ENCODE results near the gene USP48.

The USP48 gene

GRCh38 chr1:21630571-21631343 is 152.2 kb downstream of the USP48 start:
- no peak for TF ChIP-seq CTCF (IDR thresholded peaks at IDR 0.05; ENCODE audit: extremely low read depth, insufficient read depth, missing control alignments)
- in situ Hi-C loops (cut with MboI; ENCODE audit: low pct_unique_long_range_greater_than_20kb, low sequenced_read_pairs, unreplicated experiment) = no loop called here
- no peak for DNase-seq (ENCODE audit: low spot score)

GRCh38 chr1:21629971-21630370 is 153.0 kb downstream of the USP48 start:
- in situ Hi-C loops (cut with MboI; ENCODE audit: low pct_unique_long_range_greater_than_20kb, low sequenced_read_pairs, unreplicated experiment) = no loop called here
- no peak for DNase-seq (ENCODE audit: low spot score)
- TF ChIP-seq CTCF (IDR thresholded peaks at IDR 0.05; ENCODE audit: extremely low read depth, insufficient read depth, missing control alignments) = no peak

GRCh38 chr1:21628798-21629393 is 154.1 kb downstream of the USP48 start:
- in situ Hi-C loops (cut with MboI; ENCODE audit: low pct_unique_long_range_greater_than_20kb, low sequenced_read_pairs, unreplicated experiment) = no loop called here
- DNase-seq (ENCODE audit: low spot score) = no peak
- TF ChIP-seq CTCF (IDR thresholded peaks at IDR 0.05; ENCODE audit: extremely low read depth, insufficient read depth, missing control alignments) = no peak

Data from GM13977 (cell line).